Mesenchymal stem cell (in vitro differentiated cells and primary cell): ENCODE results near the gene GRK4.
"Not testable (repeated sequence)": the region's sequence is repeated elsewhere in the genome, so short reads cannot be mapped to it uniquely, and the experiment has no call there.

Experiments used
- DNase-seq: peaks from one replicate; pipeline ENCODE4 v3.0.0-alpha.2; 2013
- H2AFZ ChIP-seq: one replicate; pipeline ENCODE4 v1.6.1; 2013; ENCODE audit warnings: low read depth, mild to moderate bottlenecking, control low read depth, inconsistent platforms, low read length, moderate library complexity
- H2AK5ac ChIP-seq: 2 replicates; pipeline ENCODE4 v1.6.1; 2013; ENCODE audit warnings: low read length, moderate library complexity, mild to moderate bottlenecking, inconsistent platforms; ENCODE audit not compliant: severe bottlenecking
- H2BK120ac ChIP-seq: one replicate; pipeline ENCODE4 v1.6.1; 2013; ENCODE audit warnings: low read depth, mild to moderate bottlenecking, inconsistent platforms, low read length, moderate library complexity
- H2BK12ac ChIP-seq, 2 experiments: one replicate each; pipeline ENCODE4 v1.6.1; 2013; ENCODE audit warnings: inconsistent platforms in 2 of 2, low read length in 2 of 2, mild to moderate bottlenecking in 2 of 2, moderate library complexity in 2 of 2, control low read depth in 1 of 2
- H2BK15ac ChIP-seq: one replicate; pipeline ENCODE4 v1.6.1; 2013; ENCODE audit warnings: mild to moderate bottlenecking, low read depth, inconsistent platforms; ENCODE audit not compliant: poor library complexity, severe bottlenecking
- H2BK5ac ChIP-seq: 2 replicates; pipeline ENCODE4 v1.6.1; 2013; ENCODE audit warnings: low read depth, mild to moderate bottlenecking, low read length, control low read depth, inconsistent platforms; ENCODE audit not compliant: poor library complexity, severe bottlenecking
- H3K14ac ChIP-seq, 2 experiments: one replicate each; pipeline ENCODE4 v1.6.1; 2013; ENCODE audit warnings: inconsistent platforms in 2 of 2, low read length in 2 of 2, control low read depth in 1 of 2, mild to moderate bottlenecking in 1 of 2, moderate library complexity in 1 of 2
- H3K18ac ChIP-seq, 2 experiments: one replicate each; pipeline ENCODE4 v1.6.1; 2013; ENCODE audit warnings: inconsistent platforms in 2 of 2, low read length in 2 of 2, control low read depth in 1 of 2, low read depth in 1 of 2, mild to moderate bottlenecking in 1 of 2
- H3K23ac ChIP-seq, 2 experiments: one replicate each; pipeline ENCODE4 v1.6.1; 2013; ENCODE audit warnings: inconsistent platforms in 2 of 2, low read length in 2 of 2, mild to moderate bottlenecking in 2 of 2, moderate library complexity in 2 of 2, control low read depth in 1 of 2
- H3K27ac ChIP-seq: 2 replicates; pipeline ENCODE4 v1.5.1; 2013; ENCODE audit warnings: mild to moderate bottlenecking, moderate library complexity, low read length, control low read depth, inconsistent platforms; ENCODE audit not compliant: poor library complexity, severe bottlenecking
- H3K27me3 ChIP-seq, 2 experiments: 2 replicates each; pipeline versions ENCODE4 v1.6.1 to v1.7.0; 2013; ENCODE audit warnings: low read length in 2 of 2, mild to moderate bottlenecking in 2 of 2, moderate library complexity in 2 of 2, control low read depth in 1 of 2, inconsistent platforms in 1 of 2; ENCODE audit not compliant: control insufficient read depth in 1 of 2, insufficient read depth in 1 of 2
- H3K36me3 ChIP-seq, 2 experiments: 2 replicates each; pipeline versions ENCODE4 v1.6.1 to v1.7.0; 2013; ENCODE audit warnings: low read length in 2 of 2, control low read depth in 1 of 2, inconsistent platforms in 1 of 2, low read depth in 1 of 2, mild to moderate bottlenecking in 1 of 2; ENCODE audit not compliant: insufficient read depth in 2 of 2, control insufficient read depth in 1 of 2
- H3K4ac ChIP-seq, 2 experiments: one replicate each; pipeline ENCODE4 v1.6.1; 2013; ENCODE audit warnings: inconsistent platforms in 2 of 2, low read length in 2 of 2, mild to moderate bottlenecking in 2 of 2, moderate library complexity in 2 of 2, control low read depth in 1 of 2, low read depth in 1 of 2
- H3K4me1 ChIP-seq: 2 replicates; pipeline ENCODE4 v1.6.1; 2013; ENCODE audit warnings: low read depth, low read length, control low read depth; ENCODE audit not compliant: control insufficient read depth, insufficient read depth
- H3K4me2 ChIP-seq: 2 replicates; pipeline ENCODE4 v1.6.1; 2013; ENCODE audit warnings: low read length, mild to moderate bottlenecking, inconsistent platforms; ENCODE audit not compliant: poor library complexity, severe bottlenecking
- H3K4me3 ChIP-seq, 2 experiments: 2 replicates each; pipeline versions ENCODE4 v1.5.1 to v1.7.0; 2013; ENCODE audit warnings: low read length in 2 of 2, mild to moderate bottlenecking in 2 of 2, control low read depth in 1 of 2, low read depth in 1 of 2; ENCODE audit not compliant: insufficient read depth in 1 of 2
- H3K79me1 ChIP-seq: replicated peaks from 2 replicates; pipeline ENCODE4 v1.6.1; 2013; ENCODE audit warnings: mild to moderate bottlenecking, control low read depth, low read length, inconsistent platforms; ENCODE audit not compliant: poor library complexity, severe bottlenecking
- H3K9ac ChIP-seq: 2 replicates; pipeline ENCODE4 v1.7.0; 2013; ENCODE audit warnings: mild to moderate bottlenecking, low read length, moderate library complexity
- H3K9me3 ChIP-seq: 2 replicates; pipeline ENCODE4 v1.7.0; 2013; ENCODE audit warnings: mild to moderate bottlenecking, low read length; ENCODE audit not compliant: control insufficient read depth
- H4K8ac ChIP-seq: one replicate; pipeline ENCODE4 v1.6.1; 2013; ENCODE audit warnings: inconsistent platforms, mild to moderate bottlenecking, low read length, moderate library complexity
- H4K91ac ChIP-seq: one replicate; pipeline ENCODE4 v1.6.1; 2013; ENCODE audit warnings: mild to moderate bottlenecking, low read length, inconsistent platforms
- WGBS: methylation state at CpG from one replicate; pipeline ENCODE4 v1.1.7; 2013; ENCODE audit warnings: mixed read lengths; 5-methylcytosine and 5-hydroxymethylcytosine counted together

The GRK4 gene

GRCh38 chr4:3046623-3047022 lies 83.3 kb downstream of the GRK4 start:
- H2BK12ac ChIP-seq: no peak overlapping the region
- no peak overlapping the region for H3K23ac ChIP-seq
- H2BK5ac ChIP-seq: no peak overlapping the region
- no peaks in the 10 kb centered on the region for H3K79me1 ChIP-seq
- 88% methylated on average over 2 of the region's 4 CpGs for WGBS
- H4K8ac ChIP-seq: no peak overlapping the region
- no peak overlapping the region for H3K18ac ChIP-seq
- no peak for DNase-seq
- peaks cover 9 to 28% of the 10 kb centered on the region in 2 experiments for H3K27me3 ChIP-seq
- H3K9me3 ChIP-seq: no peaks in the 10 kb centered on the region
- no peak overlapping the region for H3K4ac ChIP-seq
- no peak overlapping the region for H2BK120ac ChIP-seq
- H3K4me2 ChIP-seq: no peak overlapping the region
- H3K9ac ChIP-seq: no peak overlapping the region
- no peak overlapping the region for H4K91ac ChIP-seq
- H2BK15ac ChIP-seq: no peak overlapping the region
- no peak overlapping the region for H2AFZ ChIP-seq
- H2AK5ac ChIP-seq: no peak overlapping the region
- no peaks in the 10 kb centered on the region for H3K36me3 ChIP-seq
- H3K27ac ChIP-seq: no peak overlapping the region
- H3K14ac ChIP-seq: no peak overlapping the region
- H3K4me3 ChIP-seq: no peak overlapping the region
- peaks cover 5% of the 10 kb centered on the region for H3K4me1 ChIP-seq

GRCh38 chr4:3047464-3048286 lies 84.3 kb downstream of the GRK4 start:
- Histone ChIP-seq H2BK12ac (no peak overlapping the region), H4K8ac (no peak overlapping the region), H3K14ac (no peak overlapping the region), H4K91ac (no peak overlapping the region), H3K4me1 (peaks cover 5% of the 10 kb centered on the region), H3K27me3 (peaks cover 9 to 21% of the 10 kb centered on the region in 2 experiments), H3K4me2 (no peak overlapping the region), H3K79me1 (no peaks in the 10 kb centered on the region), H2AFZ (no peak overlapping the region), H2BK15ac (no peak overlapping the region), H3K4me3 (peak overlapping the region in 1 of 2 experiments; percentile 33), H3K27ac (no peak overlapping the region), H2AK5ac (no peak overlapping the region), H3K18ac (no peak overlapping the region), H2BK5ac (no peak overlapping the region), H3K9me3 (no peaks in the 10 kb centered on the region), H3K36me3 (no peaks in the 10 kb centered on the region), H2BK120ac (no peak overlapping the region), H3K9ac (no peak overlapping the region), H3K4ac (no peak overlapping the region), H3K23ac (no peak overlapping the region)
- peak; percentile 64 for DNase-seq
- 61% methylated on average over 20 of the region's 20 CpGs for WGBS

DNA sequence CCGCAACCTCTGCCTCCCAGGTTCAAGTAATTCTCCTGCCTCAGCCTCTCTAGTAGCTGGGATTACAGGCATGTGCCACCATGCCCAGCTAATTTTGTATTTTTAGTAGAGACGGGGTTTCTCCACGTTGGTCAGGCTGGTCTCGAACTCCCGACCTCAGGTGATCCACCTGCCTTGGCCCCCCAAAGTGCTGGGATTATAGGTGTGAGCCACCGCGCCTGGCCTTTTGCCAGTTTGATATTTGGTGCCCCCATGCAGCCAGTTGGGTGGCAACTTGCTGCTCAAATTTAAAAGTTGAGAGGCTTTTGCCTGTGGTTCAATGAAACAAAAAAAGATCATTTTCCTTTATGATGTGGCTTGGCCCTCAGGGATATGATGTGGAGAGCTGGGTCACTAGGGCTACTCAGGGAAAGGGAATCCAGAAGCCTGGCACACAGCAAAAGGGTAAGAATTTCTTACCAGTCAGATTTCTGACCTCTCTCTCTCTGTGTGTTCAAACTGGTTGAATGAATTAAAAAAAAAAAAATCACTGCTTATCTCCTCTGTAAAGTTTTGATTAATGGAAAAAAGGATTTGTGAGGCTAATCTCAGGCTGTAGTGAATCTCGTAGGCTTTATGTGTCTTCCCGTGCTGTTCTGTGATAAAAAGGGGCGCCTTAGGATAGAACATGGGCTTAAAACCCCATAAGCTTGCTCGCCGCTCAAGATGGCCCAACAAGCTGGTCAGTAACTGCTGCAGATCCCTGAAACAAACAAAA lies 87.9 kb downstream of the GRK4 start:
- DNase-seq, H3K4me3 ChIP-seq: not testable (repeated sequence)
- 89% methylated on average over 12 of the region's 12 CpGs for WGBS

GRCh38 chr4:3054169-3054759 lies 90.9 kb downstream of the GRK4 start:
- Histone ChIP-seq H3K4me2 (no peak overlapping the region), H3K4ac (no peak overlapping the region), H2AFZ (no peak overlapping the region), H2BK5ac (no peak overlapping the region), H3K27ac (no peak overlapping the region), H3K18ac (no peak overlapping the region), H3K9ac (no peak overlapping the region), H3K27me3 (peaks cover 3 to 4% of the 10 kb centered on the region in 2 experiments), H3K14ac (no peak overlapping the region), H2AK5ac (no peak overlapping the region), H3K9me3 (peaks cover 4% of the 10 kb centered on the region), H3K4me3 (no peak overlapping the region), H2BK12ac (no peak overlapping the region), H4K91ac (no peak overlapping the region), H2BK120ac (no peak overlapping the region), H4K8ac (no peak overlapping the region), H2BK15ac (no peak overlapping the region), H3K36me3 (no peaks in the 10 kb centered on the region), H3K79me1 (no peaks in the 10 kb centered on the region), H3K23ac (no peak overlapping the region), H3K4me1 (no peaks in the 10 kb centered on the region)
- WGBS: 88% methylated on average over 2 of the region's 2 CpGs
- no peak for DNase-seq

More for the DNA sequence above, 87.9 kb downstream of the GRK4 start:
- not testable (repeated sequence) for H3K27ac ChIP-seq, H3K9ac ChIP-seq, H3K18ac ChIP-seq, H2AK5ac ChIP-seq, H2BK5ac ChIP-seq, H3K9me3 ChIP-seq, H2BK15ac ChIP-seq, H4K91ac ChIP-seq, H3K4ac ChIP-seq, H3K4me2 ChIP-seq, H2AFZ ChIP-seq, H2BK120ac ChIP-seq, H2BK12ac ChIP-seq, H3K27me3 ChIP-seq, H3K36me3 ChIP-seq, H3K23ac ChIP-seq, H3K79me1 ChIP-seq, H3K4me1 ChIP-seq, H3K14ac ChIP-seq, H4K8ac ChIP-seq
